ENCODE measurements around the gene ELAPOR2.

The ELAPOR2 gene

GRCh38 chr7:87032604-87033339 lies 26.7 kb downstream of the ELAPOR2 start:
- Histone ChIP-seq H3K79me2 (ENCODE audit: insufficient read depth, low read length) (no peaks in the 10 kb centered on the region), H2AFZ (ENCODE audit: low read length) (no peak overlapping the region), H3K4me1 (ENCODE audit: insufficient read depth, low read length, poor library complexity, severe bottlenecking) (no peaks in the 10 kb centered on the region), H3K9ac (ENCODE audit: low read depth, low read length, poor library complexity, severe bottlenecking) (no peak overlapping the region), H3F3A (ENCODE audit: low read depth) (no peaks in the 10 kb centered on the region), H3K4me3 (ENCODE audit: low read length, poor library complexity, severe bottlenecking) (no peak overlapping the region), H3K36me3 (ENCODE audit: insufficient read depth, low read length) (no peaks in the 10 kb centered on the region), H4K20me1 (ENCODE audit: insufficient read depth, low read length, poor library complexity, severe bottlenecking) (no peaks in the 10 kb centered on the region), H3K4me2 (ENCODE audit: low read depth, low read length, poor library complexity, severe bottlenecking) (no peak overlapping the region), H3K27me3 (ENCODE audit: insufficient read depth, low read length, poor library complexity, severe bottlenecking) (no peaks in the 10 kb centered on the region), H3K9me2 (replicated peaks; ENCODE audit: low read depth, low read length) (0 out of 2 replicates have a peak, but pooled peaks cover 3% of the 10 kb centered on the region), H3K9me3 (ENCODE audit: insufficient read depth, low read depth, low read length) (no peaks in the 10 kb centered on the region)
- TF ChIP-seq CTCF (conservative IDR thresholded peaks at IDR 0.05; ENCODE audit: low read length): no peak
- TF ChIP-seq EZH2phosphoT487 (IDR thresholded peaks at IDR 0.05; ENCODE audit: borderline replicate concordance): no peak

DNA sequence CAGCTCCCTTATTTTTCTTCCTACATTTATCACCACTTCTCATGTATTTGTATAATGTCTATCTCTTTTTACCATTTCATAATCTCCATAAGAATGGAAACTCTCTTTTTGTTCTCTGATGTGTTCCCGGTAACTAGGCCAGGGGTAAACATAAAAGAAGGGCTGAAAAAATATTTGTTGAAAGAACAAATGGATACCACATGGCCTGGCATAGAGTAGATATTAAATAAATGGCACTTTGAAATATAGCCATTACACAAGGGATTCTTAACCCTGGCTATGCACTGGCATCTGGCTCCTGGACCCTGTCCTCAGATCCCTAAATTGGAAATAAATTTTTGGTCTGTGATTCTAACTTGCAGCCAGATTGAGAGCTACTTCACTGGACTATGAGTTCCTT lies 30.4 kb downstream of the ELAPOR2 start:
- TF ChIP-seq CTCF (conservative IDR thresholded peaks at IDR 0.05; ENCODE audit: low read length): no peak
- no peak for TF ChIP-seq EZH2phosphoT487 (IDR thresholded peaks at IDR 0.05; ENCODE audit: borderline replicate concordance)
- Histone ChIP-seq H3K36me3 (ENCODE audit: insufficient read depth, low read length) (no peaks in the 10 kb centered on the region), H3K9ac (ENCODE audit: low read depth, low read length, poor library complexity, severe bottlenecking) (no peak overlapping the region), H3K9me2 (replicated peaks; ENCODE audit: low read depth, low read length) (0 out of 2 replicates have a peak, but pooled peaks cover 3% of the 10 kb centered on the region), H3F3A (ENCODE audit: low read depth) (no peaks in the 10 kb centered on the region), H4K20me1 (ENCODE audit: insufficient read depth, low read length, poor library complexity, severe bottlenecking) (no peaks in the 10 kb centered on the region), H3K4me1 (ENCODE audit: insufficient read depth, low read length, poor library complexity, severe bottlenecking) (no peaks in the 10 kb centered on the region), H3K4me2 (ENCODE audit: low read depth, low read length, poor library complexity, severe bottlenecking) (no peak overlapping the region), H3K79me2 (ENCODE audit: insufficient read depth, low read length) (no peaks in the 10 kb centered on the region), H2AFZ (ENCODE audit: low read length) (no peak overlapping the region), H3K9me3 (ENCODE audit: insufficient read depth, low read depth, low read length) (no peaks in the 10 kb centered on the region), H3K4me3 (ENCODE audit: low read length, poor library complexity, severe bottlenecking) (no peak overlapping the region), H3K27me3 (ENCODE audit: insufficient read depth, low read length, poor library complexity, severe bottlenecking) (no peaks in the 10 kb centered on the region)

GRCh38 chr7:87028636-87029035 lies 30.8 kb downstream of the ELAPOR2 start:
- no peak overlapping the region for H3K4me3 ChIP-seq (ENCODE audit: low read length, poor library complexity, severe bottlenecking)
- H3K36me3 ChIP-seq (ENCODE audit: insufficient read depth, low read length): no peaks in the 10 kb centered on the region
- H3K9me2 ChIP-seq (replicated peaks; ENCODE audit: low read depth, low read length): 0 out of 2 replicates have a peak, but pooled peaks cover 3% of the 10 kb centered on the region
- H2AFZ ChIP-seq (ENCODE audit: low read length): no peak overlapping the region
- no peaks in the 10 kb centered on the region for H3F3A ChIP-seq (ENCODE audit: low read depth)
- no peaks in the 10 kb centered on the region for H3K79me2 ChIP-seq (ENCODE audit: insufficient read depth, low read length)
- TF ChIP-seq CTCF (conservative IDR thresholded peaks at IDR 0.05; ENCODE audit: low read length): no peak
- TF ChIP-seq EZH2phosphoT487 (IDR thresholded peaks at IDR 0.05; ENCODE audit: borderline replicate concordance): no peak
- H3K9ac ChIP-seq (ENCODE audit: low read depth, low read length, poor library complexity, severe bottlenecking): no peak overlapping the region
- no peak overlapping the region for H3K4me2 ChIP-seq (ENCODE audit: low read depth, low read length, poor library complexity, severe bottlenecking)
- H4K20me1 ChIP-seq (ENCODE audit: insufficient read depth, low read length, poor library complexity, severe bottlenecking): no peaks in the 10 kb centered on the region
- no peaks in the 10 kb centered on the region for H3K4me1 ChIP-seq (ENCODE audit: insufficient read depth, low read length, poor library complexity, severe bottlenecking)
- H3K27me3 ChIP-seq (ENCODE audit: insufficient read depth, low read length, poor library complexity, severe bottlenecking): no peaks in the 10 kb centered on the region
- H3K9me3 ChIP-seq (ENCODE audit: insufficient read depth, low read depth, low read length): no peaks in the 10 kb centered on the region

All from Loucy (cell line).